Upper lobe of left lung (tissue), 6 donors: ENCODE results near the gene CTDP1. TPM values are rescaled to one million over a fixed set of nuclear protein-coding genes. Genes with fewer than 3 reads are reported as not detected.

ENCODE experiments used
- ATAC-seq, 2 donors: fragments of 200-7000 bp; cut with Tn5 transposase; one replicate each; pipeline ENCODE4 v1.9.1; 2022; ENCODE audit warnings: mild to moderate bottlenecking in 2 of 2, moderate library complexity in 2 of 2; ENCODE audit not compliant: low FRiP score in 2 of 2
- DNase-seq, 2 donors: peaks; one replicate each; pipeline ENCODE4 v3.0.0-alpha.2; 2019 to 2020
- H3K27ac ChIP-seq, 4 donors: fragments of 200-600 bp; sonication (generic); one replicate each; pipeline ENCODE4 v1.5.1; 2016 to 2019
- H3K27me3 ChIP-seq, 4 donors: fragments of 200-600 bp; sonication (generic); one replicate each; pipeline ENCODE4 v1.5.1; 2017 to 2019
- H3K36me3 ChIP-seq, 4 donors: fragments of 200-600 bp; sonication (generic); one replicate each; pipeline ENCODE4 v1.5.1; 2016 to 2019
- H3K4me1 ChIP-seq, 4 donors: fragments of 200-600 bp; sonication (generic); one replicate each; pipeline ENCODE4 v1.5.1; 2018 to 2019
- H3K4me3 ChIP-seq, 4 donors: fragments of 200-600 bp; sonication (generic); one replicate each; pipeline ENCODE4 v1.5.1; 2017 to 2019; ENCODE audit warnings: mild to moderate bottlenecking in 2 of 4, moderate library complexity in 1 of 4
- H3K9me3 ChIP-seq, 4 donors: fragments of 200-600 bp; sonication (generic); one replicate each; pipeline ENCODE4 v1.5.1; 2018 to 2019
- CTCF ChIP-seq, 6 experiments: fragments of 450-650 bp in 4 of 6; fragments of 200-600 bp in 2 of 6; sonication (generic) in 2 of 6; IDR thresholded peaks; one replicate each; pipeline ENCODE4 v1.5.1; 2016 to 2019; ENCODE audit warnings: antibody characterized with exemption in 6 of 6
- EP300 ChIP-seq, 4 donors: sonication (generic); formaldehyde crosslinking; IDR thresholded peaks; one replicate each; pipeline ENCODE4 v1.5.1; 2017; ENCODE audit warnings: antibody characterized with exemption in 4 of 4, control low read depth in 2 of 4
- POLR2A ChIP-seq, 4 donors: fragments of 450-650 bp; IDR thresholded peaks; one replicate each; pipeline ENCODE4 v1.5.1; 2016 to 2017; ENCODE audit warnings: antibody characterized with exemption in 4 of 4, mild to moderate bottlenecking in 2 of 4
- POLR2AphosphoS5 ChIP-seq, 2 donors: sonication (generic); formaldehyde crosslinking; IDR thresholded peaks; one replicate each; pipeline ENCODE4 v1.5.1; 2017; ENCODE audit warnings: antibody characterized with exemption in 2 of 2
- WGBS, 2 donors: methylation state at CpG; one replicate each; pipeline ENCODE4 v1.1.5; 2017 to 2018; 5-methylcytosine and 5-hydroxymethylcytosine counted together
- total RNA-seq, 6 donors: library from RNA; depleted of rRNA in 4 of 6; stranded (reverse); fragments of >200 nt in 4 of 6; gene quantifications; one replicate each; pipeline versions ENCODE4 v1.1.0 to v1.2.1, GENCODE V29; 2016 to 2021
- donor health status: DM: no; HTN: no; CAD: no; lungs with moderate emphysema.
- donor health status: DM: no; HTN: yes; CAD: no; lungs with severe emphysema.

Gene CTDP1
- total RNA-seq, 6 donors from 2014 or later = 21.3 to 44.7 (median 29.7) TPM

GRCh38 chr18:79796531-79797405, 117.2 kb downstream of the CTDP1 start:
- H3K9me3 ChIP-seq = no peaks in the 10 kb centered on the region
- DNase-seq = no peak

GRCh38 chr18:79797518-79798345, 118.1 kb downstream of the CTDP1 start, which contains the start of gene KCNG2:
KCNG2 (plus strand) TSS chr18:79797938; CDS start chr18:79863668, 65,730 bp downstream.
- Histone ChIP-seq H3K4me1 (peaks cover 18 to 26% (median 23%) of the 10 kb centered on the region in 4 donors), H3K36me3 (no peaks in the 10 kb centered on the region), H3K27me3 (peaks cover 0 to 31% (median 11%) of the 10 kb centered on the region in 4 donors), H3K9me3 (no peaks in the 10 kb centered on the region), H3K4me3 (peak within 1 kb of the TSS; percentile 5 to 51 (median 38)), H3K27ac (no peak within 1 kb of the TSS)
- TF ChIP-seq CTCF (IDR thresholded peaks at IDR 0.05) (peak in 1 of 6 experiments; percentile 27), POLR2A (IDR thresholded peaks at IDR 0.05) (no peak), EP300 (IDR thresholded peaks at IDR 0.05) (no peak), POLR2AphosphoS5 (IDR thresholded peaks at IDR 0.05) (no peak)
- WGBS, 2 donors = 21 to 64% methylated on average over 5 to 13 of the region's 92 CpGs
- peak in 1 of 2 donors; percentile 88 for DNase-seq
- ATAC-seq = peak in 1 of 2 donors; percentile 64

More at GRCh38 chr18:79796531-79797405, 117.2 kb downstream of the CTDP1 start:
- no peaks in the 10 kb centered on the region for H3K36me3 ChIP-seq
- 23 to 45% methylated on average over 9 to 21 of the region's 21 CpGs for WGBS, 2 donors
- peaks cover 20 to 35% (median 28%) of the 10 kb centered on the region in 4 donors for H3K4me1 ChIP-seq
- no peak overlapping the region for H3K27ac ChIP-seq
- no peak for TF ChIP-seq CTCF (IDR thresholded peaks at IDR 0.05)
- TF ChIP-seq EP300 (IDR thresholded peaks at IDR 0.05) = no peak
- TF ChIP-seq POLR2A (IDR thresholded peaks at IDR 0.05) = no peak
- no peak for TF ChIP-seq POLR2AphosphoS5 (IDR thresholded peaks at IDR 0.05)
- H3K27me3 ChIP-seq = peaks cover 0 to 31% (median 11%) of the 10 kb centered on the region in 4 donors
- ATAC-seq = no peak
- H3K4me3 ChIP-seq = no peak overlapping the region

GRCh38 chr18:79798346-79798998, 118.9 kb downstream of the CTDP1 start:
- peaks cover 0 to 31% (median 11%) of the 10 kb centered on the region in 4 donors for H3K27me3 ChIP-seq
- TF ChIP-seq POLR2A (IDR thresholded peaks at IDR 0.05) = no peak
- TF ChIP-seq EP300 (IDR thresholded peaks at IDR 0.05) = no peak
- TF ChIP-seq POLR2AphosphoS5 (IDR thresholded peaks at IDR 0.05) = no peak
- no peak for TF ChIP-seq CTCF (IDR thresholded peaks at IDR 0.05)
- peaks cover 18 to 26% (median 23%) of the 10 kb centered on the region in 4 donors for H3K4me1 ChIP-seq
- no peaks in the 10 kb centered on the region for H3K36me3 ChIP-seq
- H3K27ac ChIP-seq = no peak overlapping the region
- peak in 1 of 2 donors; percentile 86 for DNase-seq
- no peaks in the 10 kb centered on the region for H3K9me3 ChIP-seq
- H3K4me3 ChIP-seq = peak overlapping the region in 3 of 4 donors; percentile 35 to 51 (median 42)
- 0 to 1% methylated on average over 2 to 39 of the region's 78 CpGs for WGBS, 2 donors
- peak in 1 of 2 donors; percentile 13 for ATAC-seq

- no peak for TF ChIP-seq CTCF (IDR thresholded peaks at IDR 0.05)
- TF ChIP-seq POLR2AphosphoS5 (IDR thresholded peaks at IDR 0.05) = no peak
- no peak for TF ChIP-seq POLR2A (IDR thresholded peaks at IDR 0.05)
- TF ChIP-seq EP300 (IDR thresholded peaks at IDR 0.05) = no peak
- Histone ChIP-seq H3K27me3 (peaks cover 0 to 31% (median 11%) of the 10 kb centered on the region in 4 donors), H3K4me1 (peaks cover 18 to 26% (median 23%) of the 10 kb centered on the region in 4 donors), H3K9me3 (no peaks in the 10 kb centered on the region), H3K4me3 (peak overlapping the region in 3 of 4 donors; percentile 35 to 51 (median 42)), H3K36me3 (no peaks in the 10 kb centered on the region), H3K27ac (no peak overlapping the region)
- ATAC-seq = no peak
- no peak for DNase-seq
- 2% methylated on average over 14 of the region's 14 CpGs; no CpG with 5 or more reads in 1 of the 2 donors for WGBS, 2 donors
These were observed 119.4 kb downstream of the CTDP1 start for GRCh38 chr18:79798999-79799370.
